Smooth muscle cell of bladder (primary cell): Measurements from ENCODE around the gene PTH2. TPM values are rescaled to one million over a fixed set of nuclear protein-coding genes. Genes with fewer than 3 reads are reported as not detected.

ENCODE experiments used
- total RNA-seq: library from RNA; depleted of rRNA; stranded (reverse); fragments of >200 nt; gene quantifications from 2 replicates; pipeline ENCODE4 v1.2.3, GENCODE V29; 2014

Gene PTH2, protein sequence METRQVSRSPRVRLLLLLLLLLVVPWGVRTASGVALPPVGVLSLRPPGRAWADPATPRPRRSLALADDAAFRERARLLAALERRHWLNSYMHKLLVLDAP
- not detected in 2 replicates for total RNA-seq

DNA sequence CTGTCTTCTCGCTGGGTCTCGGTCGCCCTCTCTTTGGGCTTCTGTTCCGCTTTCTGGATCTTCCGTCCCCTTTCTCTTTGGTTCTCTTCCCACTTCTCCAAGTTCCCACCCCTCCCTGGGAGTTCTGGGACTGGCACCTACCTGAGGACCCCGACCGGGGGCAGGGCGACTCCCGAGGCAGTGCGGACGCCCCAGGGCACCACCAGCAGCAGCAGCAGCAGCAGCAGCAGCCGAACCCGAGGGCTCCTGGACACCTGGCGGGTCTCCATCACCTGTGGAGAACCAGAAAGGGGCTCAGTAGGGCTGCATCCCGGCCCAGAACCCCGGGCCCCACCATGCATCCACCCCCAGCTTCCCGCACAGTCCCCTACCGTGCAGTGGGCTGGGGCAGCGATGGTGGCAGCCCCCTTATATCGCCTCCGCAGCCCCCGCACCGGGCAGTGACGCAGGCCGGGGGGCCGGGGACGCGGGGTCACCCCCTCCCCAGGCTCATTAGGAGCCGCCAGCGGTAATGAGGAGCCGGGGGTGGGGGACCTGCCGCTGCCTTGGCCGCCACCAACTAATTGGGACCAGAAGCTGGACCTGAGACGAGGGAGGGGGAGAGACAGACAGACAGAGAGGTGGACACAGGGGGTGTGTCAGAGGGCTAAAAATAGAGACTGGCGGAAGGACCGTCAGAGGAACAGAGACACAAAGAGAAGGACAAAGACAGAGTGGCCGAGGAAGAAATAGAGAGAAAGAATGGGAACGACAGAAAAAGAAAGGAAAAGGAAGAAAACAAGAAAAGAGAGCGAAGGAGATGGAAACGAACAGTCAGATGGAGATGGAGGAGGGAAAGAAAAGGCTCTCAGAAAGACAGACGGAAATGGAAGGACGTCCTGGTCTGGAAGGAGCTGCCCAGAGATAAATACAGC, at the start of gene PTH2:
Gene PTH2, minus strand, starts transcription at position 371 of the 914 bp plus-strand sequence. Its CDS starts 102 bp downstream, at position 269.

DNA sequence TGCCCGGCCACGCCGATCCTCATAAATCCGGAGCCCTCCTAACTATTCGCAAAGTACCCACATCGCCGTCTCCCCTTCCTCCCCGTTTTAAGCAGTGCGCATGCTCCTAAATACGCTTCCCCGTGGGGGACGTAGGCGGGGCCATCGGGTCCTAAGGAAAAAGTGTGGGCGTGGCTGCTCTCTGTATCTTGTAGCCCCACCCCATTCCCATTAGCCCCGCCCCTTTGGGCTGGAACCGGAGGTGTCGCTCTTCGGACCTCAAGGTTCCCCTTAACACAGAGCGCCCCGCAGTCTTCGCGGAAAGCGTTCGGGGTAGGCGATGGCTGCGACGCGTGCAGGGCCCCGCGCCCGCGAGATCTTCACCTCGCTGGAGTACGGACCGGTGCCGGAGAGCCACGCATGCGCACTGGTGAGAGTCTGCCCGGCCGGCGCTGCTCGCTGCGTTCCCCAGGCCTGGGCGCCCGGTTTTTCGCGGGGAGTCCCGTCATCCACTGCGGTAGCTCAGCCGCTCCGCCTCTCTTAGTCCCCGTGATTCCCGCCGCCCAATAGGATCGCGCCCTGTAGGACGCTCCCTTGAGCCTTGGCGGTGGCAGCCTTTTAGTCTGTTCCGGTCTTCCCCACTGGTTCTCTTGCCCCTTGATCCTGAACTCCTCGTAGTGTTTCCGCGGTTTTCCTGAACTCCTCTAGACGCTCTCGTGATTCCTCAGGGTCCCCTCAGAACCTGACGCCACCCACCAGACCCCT, 29.9 kb upstream of the PTH2 start, which contains the start of gene ALDH16A1:
Gene ALDH16A1, plus strand, starts transcription at position 213 of the 744 bp plus-strand sequence. Its CDS starts 107 bp downstream, at position 320.

DNA sequence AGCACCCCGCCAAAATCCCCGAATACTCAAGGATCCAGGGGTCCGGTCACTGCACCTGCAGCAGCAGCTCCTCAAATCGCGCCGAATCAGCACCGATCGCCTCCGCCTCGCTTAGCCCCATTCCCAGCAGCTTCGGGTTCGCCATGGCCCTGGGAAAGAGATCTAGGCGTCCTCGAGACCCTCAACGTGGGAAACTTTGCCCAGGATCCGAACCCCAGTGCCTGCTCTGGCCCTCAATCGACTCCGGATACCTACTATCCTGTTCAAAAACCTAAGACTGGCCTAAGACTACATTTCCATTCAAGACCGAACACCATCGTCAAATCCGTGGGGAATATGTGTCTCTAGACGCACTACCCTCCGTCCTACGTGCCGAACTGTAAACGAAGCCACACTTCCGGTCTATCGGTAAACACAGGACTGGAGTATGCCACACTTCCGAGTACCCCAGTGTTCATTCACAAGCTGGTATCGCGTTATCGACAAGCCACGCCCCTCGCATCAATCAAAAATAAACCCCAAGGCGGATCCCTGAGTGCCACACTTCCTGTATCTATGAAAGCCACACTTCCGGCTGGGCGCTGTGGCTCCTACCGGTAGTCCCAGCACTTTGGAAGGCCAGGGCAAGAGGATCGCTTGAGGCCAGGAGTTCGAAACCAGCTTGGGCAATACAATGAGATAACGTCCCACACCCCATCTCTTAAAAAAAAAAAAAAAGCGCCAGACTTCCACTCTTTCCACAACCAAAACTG, 28.4 kb upstream of the PTH2 start, which contains the start of gene PIH1D1:
Gene PIH1D1, minus strand, starts transcription at position 385 of the 752 bp plus-strand sequence. Its CDS starts 240 bp downstream, at position 145.

DNA sequence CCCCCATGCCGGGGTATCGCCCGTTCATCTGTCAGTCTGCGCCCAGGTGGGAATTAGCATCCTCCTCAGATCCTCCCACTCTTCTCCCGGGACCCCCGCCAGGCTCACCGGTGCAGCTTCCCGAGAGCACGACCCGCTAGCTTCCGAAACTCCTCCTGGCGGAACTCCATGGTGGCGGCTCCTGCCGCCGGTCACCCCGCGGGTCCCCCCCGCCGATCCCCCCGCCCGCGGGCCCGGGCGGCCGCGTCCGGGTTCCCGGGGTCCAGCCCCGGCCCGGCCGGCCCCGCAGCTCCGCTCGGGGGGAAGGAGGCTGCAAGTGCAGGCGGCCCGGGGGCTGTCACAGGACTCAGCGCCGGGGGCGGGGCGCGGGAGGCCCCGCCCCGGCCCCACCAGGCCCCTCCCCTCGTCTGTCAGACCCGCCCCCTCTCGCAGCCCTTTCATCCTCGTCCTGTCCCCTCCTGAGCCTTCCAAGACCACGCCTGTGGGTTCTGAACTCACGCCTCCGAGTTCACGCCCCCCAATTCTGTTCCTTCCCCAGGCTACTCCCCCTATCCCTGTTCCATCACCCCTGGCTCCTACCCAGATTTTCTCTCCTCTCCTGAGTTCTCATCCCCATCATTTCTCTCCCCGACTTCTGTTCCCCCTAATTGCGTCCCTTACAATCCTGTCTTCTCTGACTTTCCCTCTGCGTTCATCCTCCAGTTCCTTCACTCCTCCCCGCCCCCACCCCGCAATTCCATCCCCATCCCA, 18.1 kb upstream of the PTH2 start, which contains the start of gene SLC17A7:
Gene SLC17A7, minus strand, starts transcription at position 318 of the 750 bp plus-strand sequence. Its CDS starts 148 bp downstream, at position 170.

DNA sequence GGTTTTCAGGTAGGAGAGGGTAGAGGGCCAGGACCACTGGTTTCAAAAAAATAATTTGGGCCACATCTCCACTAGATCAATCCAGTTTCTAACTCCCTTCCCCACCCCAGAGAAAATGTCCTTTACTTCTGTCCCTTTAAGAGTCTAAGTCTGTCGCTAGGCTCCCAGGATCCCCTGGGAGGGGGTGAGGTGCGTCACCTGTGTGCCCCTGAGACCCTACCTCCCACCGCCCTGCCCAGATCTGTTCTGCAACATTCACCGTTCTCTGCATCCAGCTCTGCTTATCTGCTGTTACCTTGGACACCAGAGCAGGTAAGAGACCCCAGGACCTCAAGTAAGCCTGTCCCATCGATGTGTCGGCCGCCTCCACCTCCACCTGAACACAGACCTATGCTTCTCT, 1.9 kb upstream of the PTH2 start, which contains the start of gene GFY:
Gene GFY, plus strand, starts transcription at position 211 of the 400 bp plus-strand sequence. CDS start 1,043 bp downstream, outside the sequence.

DNA sequence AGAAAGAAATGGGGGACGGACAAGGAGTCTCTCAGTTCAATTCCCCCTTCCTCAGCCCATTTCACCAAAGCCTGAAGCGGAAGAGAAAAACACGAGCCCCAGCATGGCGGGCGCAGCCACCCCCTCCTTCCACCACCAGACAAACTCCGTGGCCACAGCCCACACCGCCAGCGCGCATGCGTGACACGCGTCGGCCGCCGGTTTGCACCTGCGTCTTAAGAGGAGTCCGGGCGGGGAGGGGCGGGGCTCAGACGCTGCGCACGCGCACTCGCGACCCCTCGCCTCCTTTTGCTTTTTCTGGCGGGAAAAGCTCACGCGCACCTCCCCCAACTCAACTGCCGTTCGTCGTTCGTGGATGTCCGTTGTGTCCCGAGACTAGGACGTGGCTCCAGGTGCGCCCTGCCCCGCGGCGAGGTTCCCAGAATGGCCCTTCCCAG, 35.3 kb downstream of the PTH2 start, which contains the start of gene KASH5:
Gene KASH5, plus strand, starts transcription at position 314 of the 437 bp plus-strand sequence. CDS start 2,635 bp downstream, outside the sequence.

Other genes starting within 250 kb of the PTH2 start
- gene SLC6A16, start 98.2 kb downstream of the PTH2 start, total RNA-seq = 0.09 TPM in 1 of 2 replicates, not detected in the other
- gene CD37, start 88.0 kb downstream of the PTH2 start, total RNA-seq = not detected in 2 replicates
- 15.9 and 16.4 TPM in 2 replicates for gene TEAD2, start 61.0 kb downstream of the PTH2 start, total RNA-seq
- 0.14 TPM in 1 of 2 replicates, not detected in the other for gene DKKL1, start 59.6 kb downstream of the PTH2 start, total RNA-seq
- gene KASH5, start 35.2 kb downstream of the PTH2 start, total RNA-seq = not detected in 2 replicates
- gene GFY, start 1.9 kb upstream of the PTH2 start, total RNA-seq = not detected in 2 replicates
- gene SLC17A7, start 18.1 kb upstream of the PTH2 start, total RNA-seq = not detected in 2 replicates
- 116 and 119 TPM in 2 replicates for gene PIH1D1, start 28.4 kb upstream of the PTH2 start, total RNA-seq
- 14.6 and 19.9 TPM in 2 replicates for gene ALDH16A1, start 29.8 kb upstream of the PTH2 start, total RNA-seq
- gene FLT3LG, start 50.8 kb upstream of the PTH2 start, total RNA-seq = 2.8 and 3.4 TPM in 2 replicates
- gene RPL13A, start 64.2 kb upstream of the PTH2 start, total RNA-seq = 3,737 and 4,063 TPM in 2 replicates
- gene RPS11, start 73.0 kb upstream of the PTH2 start, total RNA-seq = 4,212 and 4,389 TPM in 2 replicates
- 31.9 and 39.8 TPM in 2 replicates for gene FCGRT, start 89.2 kb upstream of the PTH2 start, total RNA-seq
- 290 and 398 TPM in 2 replicates for gene RCN3, start 104.6 kb upstream of the PTH2 start, total RNA-seq
- 64.4 and 81.6 TPM in 2 replicates for gene NOSIP, start 157.1 kb upstream of the PTH2 start, total RNA-seq
- 0.43 and 0.83 TPM in 2 replicates for gene PRRG2, start 157.9 kb upstream of the PTH2 start, total RNA-seq
- gene PRR12, start 167.7 kb upstream of the PTH2 start, total RNA-seq = 0.71 and 1.1 TPM in 2 replicates
- 28.4 and 43.1 TPM in 2 replicates for gene RRAS, start 216.7 kb upstream of the PTH2 start, total RNA-seq
- gene SCAF1, start 218.8 kb upstream of the PTH2 start, total RNA-seq = 6.0 and 8.2 TPM in 2 replicates
- 37.3 and 55.5 TPM in 2 replicates for gene IRF3, start 242.4 kb upstream of the PTH2 start, total RNA-seq
- gene BCL2L12, start 242.5 kb upstream of the PTH2 start, total RNA-seq = 1.7 and 3.9 TPM in 2 replicates